K562 (cell line): Measurements from ENCODE around the gene POP7. TPM values are rescaled to one million over a fixed set of nuclear protein-coding genes. Genes with fewer than 3 reads are reported as not detected.

Experiments used
- BRD9 ChIP-seq: fragments of 450-650 bp; IDR thresholded peaks from 2 replicates; pipeline ENCODE4 v1.6.1; 2018; ENCODE audit warnings: low read depth; ENCODE audit not compliant: partially characterized antibody
- MYC ChIP-seq, 2 experiments: fragments of 250-450 bp in 1 of 2; sonication (Bioruptor Pico) in 1 of 2; IDR thresholded peaks; 2 replicates each; pipeline versions ENCODE4 v1.5.1 to v1.6.1; 2012 to 2021; ENCODE audit warnings: low read depth in 2 of 2, borderline replicate concordance in 1 of 2, improper control_type of control experiment in 1 of 2, low read length in 1 of 2, mild to moderate bottlenecking in 1 of 2, moderate library complexity in 1 of 2
- OTX1 ChIP-seq: fragments of 450-650 bp; formaldehyde crosslinking; IDR thresholded peaks from 2 replicates; pipeline ENCODE4 v1.4.0; 2022; ENCODE audit warnings: mild to moderate bottlenecking
- SAP30 ChIP-seq: fragments of 200-600 bp; sonication (generic); IDR thresholded peaks from 2 replicates; pipeline ENCODE4 v1.6.1; 2012; ENCODE audit warnings: borderline replicate concordance, low read depth, mild to moderate bottlenecking, moderate library complexity, low read length, control low read depth, inconsistent platforms; ENCODE audit not compliant: insufficient read depth, poor library complexity, severe bottlenecking
- SIN3B ChIP-seq: fragments of 450-650 bp; IDR thresholded peaks from 2 replicates; pipeline ENCODE4 v1.6.1; 2017; ENCODE audit warnings: low read depth, mild to moderate bottlenecking, moderate library complexity
- TCF7L2 ChIP-seq: fragments of 150-350 bp; IDR thresholded peaks from 2 replicates; pipeline ENCODE4 v1.6.1; 2016; ENCODE audit warnings: low read depth, mild to moderate bottlenecking, low read length, moderate library complexity
- TCFL5 ChIP-seq: fragments of 250-450 bp; sonication (Bioruptor Pico); conservative IDR thresholded peaks from 2 replicates; pipeline ENCODE4 v1.6.1; 2021; ENCODE audit warnings: mild to moderate bottlenecking, moderate library complexity, matching md5 sums
- ZBTB40 ChIP-seq, 2 experiments: fragments of 450-650 bp in 1 of 2; sonication (generic) in 1 of 2; formaldehyde crosslinking in 1 of 2; IDR thresholded peaks; 2 replicates each; pipeline versions ENCODE4 v1.7.1 to v1.9.0; 2016 to 2022; ENCODE audit warnings: inconsistent platforms in 1 of 2, mild to moderate bottlenecking in 1 of 2, missing genetic modification reagents in 1 of 2
- ZEB2 ChIP-seq: fragments of 450-650 bp; IDR thresholded peaks from 2 replicates; pipeline ENCODE4 v1.6.1; 2016
- ZNF395 ChIP-seq: fragments of 200-800 bp; sonication (Bioruptor generic); IDR thresholded peaks from 2 replicates; pipeline ENCODE4 v1.6.1; 2017; ENCODE audit warnings: missing genetic modification characterization, missing compliant biosample characterization
- polyA plus RNA-seq, 8 experiments: library from polyadenylated mRNA; depleted of rRNA in 4 of 8; stranded (reverse) in 5 of 8; unstranded in 3 of 8; fragments of >200 nt; fragmentation: Nextera tagmentation in 2 of 8; fragmentation: Illumina TruSeq in 1 of 8; extraction: Ambion mirVana in 2 of 8; extraction: Trizol in 1 of 8; gene quantifications; 2 replicates each; pipeline versions ENCODE4 v1.2.1 to v1.2.3, GENCODE V29; 2011 to 2014; ENCODE audit warnings: inconsistent platforms in 1 of 8, missing spikeins in 1 of 8
- total RNA-seq, 7 experiments: library from RNA; depleted of rRNA in 6 of 7; stranded (reverse); fragments of >200 nt in 6 of 7; fragmentation: Illumina TruSeq in 2 of 7; extraction: Trizol in 2 of 7; gene quantifications; 2 replicates each; pipeline versions ENCODE4 v1.2.1 to v1.2.3, GENCODE V29; 2011 to 2021; ENCODE audit warnings: low replicate concordance in 1 of 7
- TF ChIP-seq, protein P1 (sequence below): fragments of 450-650 bp; IDR thresholded peaks from 2 replicates; pipeline ENCODE4 v1.6.1; 2016; ENCODE audit warnings: borderline replicate concordance

POP7 gene
- total and polyA plus RNA-seq, 9 of the 15 experiments (the other 6 are each of a cell fraction or from before 2014, with no cell fraction given): 11.5 to 163 (median 68.9) TPM

DNA sequence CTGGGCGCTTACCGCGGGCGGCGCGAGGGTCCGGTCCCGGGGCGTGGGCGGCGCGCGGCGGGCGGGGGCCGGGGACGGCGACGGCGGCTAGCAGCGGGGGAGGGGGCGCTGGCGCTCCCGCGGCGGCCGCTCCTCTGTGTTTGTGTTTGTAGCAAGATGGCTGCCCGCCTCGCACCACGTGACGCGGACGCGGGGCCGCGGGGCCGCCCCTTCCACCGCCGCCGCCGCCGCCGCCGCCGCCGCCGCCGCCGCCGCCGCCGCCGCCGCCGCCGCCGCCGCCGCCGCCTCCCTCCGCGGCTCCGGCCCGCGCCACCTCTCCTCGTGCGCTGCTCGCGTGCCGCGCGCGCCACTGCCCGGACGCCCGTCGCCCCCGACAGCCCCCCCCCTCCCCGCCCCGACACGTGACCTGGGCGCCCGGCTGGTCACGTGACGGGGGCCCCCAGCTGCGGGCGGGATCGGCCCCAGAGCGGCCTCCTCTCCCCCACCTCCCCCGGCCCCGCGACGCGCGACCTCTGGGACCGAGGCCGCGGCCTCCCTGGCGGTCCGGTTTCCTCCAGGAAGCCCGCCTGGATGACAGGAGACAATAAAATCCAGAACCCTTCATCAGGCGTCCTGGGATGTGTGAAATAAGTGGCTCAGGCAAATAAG is 11.7 kb upstream of the POP7 start, which contains the start of gene GIGYF1 (continued):
- TF ChIP-seq ZNF395 (CRISPR knock-in tag) (peak; percentile 67; the same call in 1 of the 2 replicates), ZBTB40 (IDR thresholded peaks at IDR 0.05) (no peak), ZBTB40 (CRISPR knock-in tag; IDR thresholded peaks at IDR 0.05) (no peak), SIN3B (no peak), TCFL5 (no peak), TCF7L2 (no peak), OTX1 (CRISPR knock-in tag) (no peak), SAP30 (no peak), MYC (IDR thresholded peaks at IDR 0.05; ENCODE audit: low read depth, low read length) (peak; percentile 54; the same call in 1 of the 2 replicates), MYC (CRISPR knock-in tag; IDR thresholded peaks at IDR 0.05; ENCODE audit: borderline replicate concordance, low read depth) (no peak), ZEB2 (no peak), BRD9 (no peak)
- TF ChIP-seq, protein P1, sequence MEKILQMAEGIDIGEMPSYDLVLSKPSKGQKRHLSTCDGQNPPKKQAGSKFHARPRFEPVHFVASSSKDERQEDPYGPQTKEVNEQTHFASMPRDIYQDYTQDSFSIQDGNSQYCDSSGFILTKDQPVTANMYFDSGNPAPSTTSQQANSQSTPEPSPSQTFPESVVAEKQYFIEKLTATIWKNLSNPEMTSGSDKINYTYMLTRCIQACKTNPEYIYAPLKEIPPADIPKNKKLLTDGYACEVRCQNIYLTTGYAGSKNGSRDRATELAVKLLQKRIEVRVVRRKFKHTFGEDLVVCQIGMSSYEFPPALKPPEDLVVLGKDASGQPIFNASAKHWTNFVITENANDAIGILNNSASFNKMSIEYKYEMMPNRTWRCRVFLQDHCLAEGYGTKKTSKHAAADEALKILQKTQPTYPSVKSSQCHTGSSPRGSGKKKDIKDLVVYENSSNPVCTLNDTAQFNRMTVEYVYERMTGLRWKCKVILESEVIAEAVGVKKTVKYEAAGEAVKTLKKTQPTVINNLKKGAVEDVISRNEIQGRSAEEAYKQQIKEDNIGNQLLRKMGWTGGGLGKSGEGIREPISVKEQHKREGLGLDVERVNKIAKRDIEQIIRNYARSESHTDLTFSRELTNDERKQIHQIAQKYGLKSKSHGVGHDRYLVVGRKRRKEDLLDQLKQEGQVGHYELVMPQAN: no peak
